GM19351 (cell line): ENCODE measurements around the gene PPM1J.
"Not testable (repeated sequence)": the region's sequence is repeated elsewhere in the genome, so short reads cannot be mapped to it uniquely, and the experiment has no call there.

Experiments used
- ATAC-seq: cut with Tn5 transposase; IDR thresholded peaks from one replicate; pipeline ENCODE4 v1.9.1; 2021; ENCODE audit warnings: mild to moderate bottlenecking, moderate library complexity; ENCODE audit not compliant: unreplicated experiment

PPM1J gene

DNA sequence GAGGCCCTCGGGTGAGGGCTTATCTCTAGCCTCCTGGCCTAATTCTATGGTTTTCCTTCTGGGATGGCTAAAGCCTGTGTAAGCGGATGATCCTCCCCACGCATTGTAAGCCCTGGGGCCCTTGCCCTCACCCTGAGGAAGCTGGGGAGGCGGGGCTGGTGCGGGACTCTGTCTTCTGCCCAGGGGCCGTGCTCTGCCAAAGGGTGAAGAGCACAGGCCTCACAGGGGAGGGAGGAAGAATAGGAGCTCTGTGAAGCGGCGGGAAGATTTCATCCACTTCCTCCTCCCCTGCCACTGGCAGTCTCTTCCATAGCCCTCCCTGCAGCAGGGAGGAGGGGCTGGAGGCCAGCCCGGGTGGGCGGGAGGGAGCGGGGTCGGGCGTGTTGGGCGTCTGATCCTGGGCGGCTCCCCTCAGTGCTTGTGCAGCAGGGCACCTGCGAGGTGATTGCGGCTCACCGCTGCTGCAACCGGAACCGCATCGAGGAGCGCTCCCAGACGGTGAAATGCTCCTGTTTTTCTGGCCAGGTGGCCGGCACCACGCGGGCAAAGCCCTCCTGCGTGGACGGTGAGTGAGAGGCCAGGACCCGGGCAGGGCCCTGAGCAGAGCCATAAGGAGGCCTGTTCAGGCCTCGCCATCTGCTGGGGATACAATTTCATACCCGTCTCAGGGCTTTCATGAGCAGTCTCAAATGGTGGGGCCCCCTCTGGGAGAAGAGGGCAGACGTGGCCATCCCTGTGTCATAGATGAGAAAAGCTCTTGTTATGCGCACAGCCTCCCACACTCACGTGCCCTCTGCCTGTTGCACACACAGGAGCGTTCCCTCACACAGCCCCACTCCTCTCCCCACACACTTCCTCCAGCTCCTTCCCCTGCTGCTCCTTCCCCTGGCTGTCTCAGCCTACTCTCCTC lies 7.7 kb upstream of the PPM1J start:
- no peak for ATAC-seq

GRCh38 chr1:112721966-112722524 lies 6.9 kb upstream of the PPM1J start:
- no peak for ATAC-seq

DNA sequence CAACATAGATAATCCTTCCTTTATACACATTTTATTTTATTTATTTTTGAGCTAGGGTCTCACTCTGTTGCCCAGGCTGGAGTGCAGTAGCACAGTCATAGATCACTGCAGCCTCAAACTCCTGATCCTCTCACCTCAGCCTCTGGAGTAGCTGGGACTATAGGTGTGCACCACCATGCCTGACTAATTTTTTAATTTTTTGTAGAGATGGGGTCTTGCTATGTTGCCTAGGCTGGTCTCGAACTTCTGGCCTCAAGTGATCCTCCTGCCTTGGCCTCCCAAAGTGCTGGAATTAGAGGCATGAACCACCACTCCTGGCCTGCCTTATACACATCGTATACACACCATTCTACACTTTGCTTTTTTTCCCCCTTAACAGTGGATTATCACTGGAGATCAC lies 6.2 kb upstream of the PPM1J start:
- ATAC-seq = not testable (repeated sequence)

DNA sequence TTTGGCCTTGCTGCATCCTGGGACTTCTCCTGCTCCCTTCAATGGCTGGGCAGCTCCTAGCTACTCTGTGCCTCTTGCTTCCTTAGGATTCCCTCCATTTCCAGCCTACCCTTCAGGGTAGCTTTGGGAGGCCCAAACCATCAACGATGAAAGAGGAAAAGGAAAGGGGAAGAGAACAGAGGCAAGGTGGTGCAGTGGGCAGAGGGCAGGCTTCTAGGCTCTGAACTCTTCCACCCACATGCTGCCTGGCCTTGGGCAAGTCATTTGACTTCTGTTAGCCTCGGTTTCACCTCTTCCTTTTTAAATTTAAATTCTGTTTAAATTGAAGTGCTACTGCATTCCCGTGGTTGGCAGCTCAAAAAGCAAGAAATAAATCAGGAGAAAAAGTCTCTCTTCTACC lies 5.7 kb upstream of the PPM1J start:
- ATAC-seq = no peak

- no peak for ATAC-seq
These were observed 4.6 kb upstream of the PPM1J start for GRCh38 chr1:112719706-112720105.

GRCh38 chr1:112718691-112719418 lies 3.7 kb upstream of the PPM1J start:
- ATAC-seq = no peak

DNA sequence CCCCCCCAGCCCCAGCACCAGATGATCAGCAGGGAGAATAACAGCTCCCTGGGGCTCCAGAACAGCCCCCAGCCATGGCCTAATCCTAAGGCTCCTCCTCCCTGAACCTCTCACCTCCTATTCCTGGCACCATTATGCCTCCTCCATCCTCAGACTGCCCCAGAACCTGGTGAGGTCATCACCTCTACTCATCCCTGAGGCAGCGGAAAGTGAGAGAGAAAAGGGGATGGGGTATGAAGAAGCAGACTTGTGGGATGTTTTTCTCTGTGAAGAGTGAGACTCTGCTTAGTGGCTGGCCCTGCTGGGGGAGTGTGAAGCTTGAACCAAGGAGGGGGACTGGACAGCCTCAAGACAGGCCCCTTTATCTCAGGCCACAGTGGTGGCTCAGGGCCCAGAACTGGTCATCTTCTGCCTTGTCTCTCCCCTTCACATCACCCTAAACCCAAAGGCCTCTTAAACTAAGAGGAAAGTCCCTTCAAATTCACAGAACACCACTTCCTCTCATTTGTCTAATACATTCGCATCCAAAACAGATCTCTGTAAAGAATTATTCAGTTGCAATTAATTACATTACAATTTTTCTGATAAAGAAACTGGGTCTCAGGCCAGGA lies 2.2 kb upstream of the PPM1J start:
- ATAC-seq = no peak

- peak; percentile 21 for ATAC-seq
These were observed 1.1 kb upstream of the PPM1J start for GRCh38 chr1:112716133-112716720.

DNA sequence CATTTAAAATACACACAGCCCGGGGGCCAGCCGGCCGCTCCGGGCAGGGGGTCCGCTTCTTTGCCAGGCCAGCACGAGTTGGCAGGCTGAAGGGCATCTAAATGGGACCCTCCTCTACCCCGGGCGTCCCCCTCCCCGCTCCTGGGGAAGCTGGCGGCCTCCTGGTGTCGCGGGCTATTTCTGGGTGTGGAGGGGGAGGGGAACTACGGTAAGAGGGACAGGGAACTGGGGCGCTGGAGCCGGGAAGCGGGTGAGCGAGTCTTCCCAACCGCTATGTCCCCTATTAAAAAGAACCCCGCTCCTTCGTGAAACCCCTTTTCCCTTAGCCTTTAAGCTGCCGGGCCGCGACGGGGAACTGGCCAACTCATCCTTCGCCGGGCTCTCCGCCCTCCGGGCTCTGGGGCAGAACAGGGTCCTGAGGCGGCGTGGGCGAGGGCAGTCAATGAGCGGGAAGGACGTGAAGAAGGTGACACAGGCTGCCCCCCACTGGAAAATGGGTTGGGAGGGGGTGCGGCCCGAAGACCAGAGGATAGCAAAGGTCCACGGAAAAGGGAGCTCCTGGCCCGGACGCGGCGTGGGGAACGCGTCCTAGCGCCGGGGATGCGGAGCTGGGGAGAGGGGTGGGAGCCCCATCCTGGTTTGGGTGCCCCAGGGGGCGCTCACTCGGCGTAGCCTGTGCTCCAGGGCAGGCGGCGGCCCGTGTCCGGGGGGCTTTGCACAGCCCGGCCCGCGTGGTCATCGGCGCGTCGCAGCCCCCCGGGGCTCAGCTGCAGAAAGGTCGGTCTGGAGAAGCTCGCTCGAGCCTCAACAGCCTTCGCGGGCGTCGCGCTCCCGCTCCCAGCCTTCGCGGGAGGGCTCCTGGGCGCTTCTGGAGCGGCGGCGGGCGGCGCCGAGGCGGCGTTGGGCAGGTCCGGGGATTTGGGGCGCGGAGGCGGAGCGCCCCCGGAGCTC lies 544 bp downstream of the PPM1J start:
- ATAC-seq = no peak

- no peak for ATAC-seq
These were observed 1.4 kb downstream of the PPM1J start for GRCh38 chr1:112713466-112714312.

DNA sequence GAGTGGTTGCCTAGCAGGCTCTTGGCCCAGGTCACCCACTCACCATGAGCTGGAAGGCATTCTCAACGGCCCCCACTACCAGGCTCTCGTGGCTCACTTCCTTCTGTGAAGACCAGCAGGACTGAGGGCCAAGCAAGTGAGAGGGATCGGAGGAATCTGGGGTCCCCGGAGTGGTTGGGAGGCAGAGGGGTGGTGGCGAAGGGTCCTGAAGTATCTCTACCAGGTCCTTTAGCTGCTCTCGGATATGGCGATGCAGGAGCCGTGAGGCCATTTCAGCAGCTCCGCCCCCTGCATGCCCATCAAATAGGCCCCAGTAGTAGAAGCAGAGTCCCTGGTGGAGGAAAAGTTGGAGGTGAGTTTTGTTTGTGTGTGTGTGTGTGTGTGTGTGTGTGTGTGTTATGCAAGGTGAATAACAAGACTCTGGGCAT lies 2.4 kb downstream of the PPM1J start:
- no peak for ATAC-seq

DNA sequence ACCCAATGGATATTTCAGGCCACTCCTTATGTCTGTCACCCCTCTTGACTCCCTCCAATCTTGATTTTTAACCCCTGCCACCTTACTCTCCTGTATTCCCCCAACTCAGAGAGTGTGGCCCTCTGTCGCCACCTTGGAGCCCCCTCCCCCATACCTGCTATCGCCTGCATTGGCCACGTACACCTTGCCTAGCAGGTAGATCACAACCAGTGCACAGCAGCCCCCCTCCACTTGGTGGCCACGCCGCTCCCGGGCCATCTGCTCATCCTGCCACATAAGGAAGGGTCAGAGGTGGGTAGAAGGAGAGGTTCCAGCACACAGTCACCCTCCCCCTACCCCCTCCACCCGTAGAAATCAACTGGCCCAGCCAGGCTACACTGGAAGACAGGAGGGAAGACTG lies 2.9 kb downstream of the PPM1J start:
- ATAC-seq = no peak

DNA sequence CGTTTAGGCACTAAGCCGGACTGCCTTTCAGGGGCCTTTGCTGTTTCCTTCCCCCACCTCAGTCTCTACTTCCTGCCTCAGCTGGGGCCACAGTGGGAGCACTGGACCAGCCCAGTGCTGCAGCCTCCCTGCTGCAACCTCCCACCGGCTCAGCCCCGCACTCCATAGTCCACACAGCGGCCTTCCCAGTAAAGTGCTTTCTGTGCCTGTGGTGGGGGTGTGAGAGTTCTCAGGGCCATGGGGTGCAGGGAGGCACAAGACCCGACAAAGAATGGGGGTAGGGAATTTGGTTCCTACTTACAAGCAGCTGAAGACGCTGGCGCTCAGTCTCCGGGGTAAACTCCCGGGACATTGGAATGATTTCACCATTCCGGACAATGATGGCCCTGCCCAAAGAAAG lies 3.5 kb downstream of the PPM1J start:
- no peak for ATAC-seq

DNA sequence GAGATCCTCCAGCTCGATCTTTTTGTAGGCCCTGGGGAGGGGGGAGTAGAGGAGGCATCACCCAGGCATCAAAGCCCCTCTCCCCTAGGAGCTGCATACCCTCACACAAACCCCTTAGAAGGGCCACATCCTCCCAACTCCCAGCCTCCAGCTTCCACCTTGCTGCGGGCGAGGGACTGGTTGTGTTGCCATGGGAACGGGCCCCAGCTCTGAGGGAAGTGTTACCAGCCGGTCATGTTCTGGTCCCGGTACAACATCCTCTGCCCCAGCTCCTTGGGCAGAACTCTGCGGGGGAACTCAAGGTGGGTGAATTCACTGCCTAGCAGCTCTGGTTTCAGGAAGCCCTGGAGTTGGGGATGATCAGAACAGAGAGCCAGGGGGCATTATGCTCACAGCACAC lies 4.1 kb downstream of the PPM1J start:
- ATAC-seq = no peak

DNA sequence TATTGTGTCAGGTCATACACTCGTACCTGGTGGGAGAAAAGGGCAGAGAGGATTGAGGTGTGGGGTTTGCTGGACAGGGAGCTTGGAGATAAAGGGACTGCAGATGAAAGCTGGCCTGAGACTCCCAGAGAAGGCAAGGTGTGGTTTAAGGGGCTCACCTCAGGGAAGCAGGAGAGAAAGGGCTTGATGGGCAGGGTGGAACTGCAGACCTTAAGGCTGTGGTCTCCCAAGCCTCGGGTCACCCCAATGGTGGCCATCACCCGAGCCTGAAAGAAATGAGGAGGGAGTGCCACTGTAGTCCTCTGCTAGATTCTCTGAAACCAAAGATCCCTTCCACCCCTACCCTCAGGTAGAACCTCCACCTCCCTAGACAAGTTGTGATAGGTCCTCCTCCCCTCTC lies 4.5 kb downstream of the PPM1J start:
- ATAC-seq = no peak

DNA sequence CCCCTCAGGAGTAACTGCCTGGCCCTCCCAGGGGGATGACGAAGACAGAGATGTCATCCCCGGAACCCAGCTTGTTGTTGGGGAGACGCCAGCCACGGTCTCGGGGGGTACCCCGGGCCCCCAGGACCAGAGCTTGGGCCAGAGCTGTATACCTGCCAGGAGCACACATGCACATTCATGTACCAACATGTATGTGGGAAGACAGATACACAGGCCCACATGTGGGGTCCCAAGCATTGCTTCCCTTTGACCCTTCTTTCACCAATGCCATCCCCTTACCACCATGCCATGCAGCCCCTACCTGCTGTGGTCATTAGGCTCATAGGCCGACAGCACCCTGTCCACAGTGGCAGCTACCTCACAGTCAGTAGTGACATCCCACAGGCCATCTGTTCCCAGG lies 5.0 kb downstream of the PPM1J start:
- no peak for ATAC-seq

DNA sequence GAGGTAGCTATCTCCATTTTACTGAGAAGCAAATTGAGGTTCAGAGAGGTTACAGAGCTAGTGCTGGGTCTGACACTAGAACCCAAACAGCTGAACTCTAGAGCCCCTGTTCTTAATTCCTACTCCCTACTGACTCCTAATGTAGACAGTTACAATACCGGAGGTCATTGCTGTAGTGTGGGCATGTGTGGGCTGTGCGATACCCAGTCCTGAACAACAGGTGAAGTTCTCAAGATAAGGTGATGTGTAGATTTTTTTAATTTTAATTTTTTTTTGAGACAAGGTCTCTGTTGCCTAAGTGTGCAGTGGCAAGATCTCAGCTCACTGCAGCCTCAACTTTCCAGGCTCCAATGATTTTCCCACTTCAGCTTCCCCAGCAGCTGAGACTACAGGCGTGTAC lies 6.6 kb downstream of the PPM1J start:
- no peak for ATAC-seq

DNA sequence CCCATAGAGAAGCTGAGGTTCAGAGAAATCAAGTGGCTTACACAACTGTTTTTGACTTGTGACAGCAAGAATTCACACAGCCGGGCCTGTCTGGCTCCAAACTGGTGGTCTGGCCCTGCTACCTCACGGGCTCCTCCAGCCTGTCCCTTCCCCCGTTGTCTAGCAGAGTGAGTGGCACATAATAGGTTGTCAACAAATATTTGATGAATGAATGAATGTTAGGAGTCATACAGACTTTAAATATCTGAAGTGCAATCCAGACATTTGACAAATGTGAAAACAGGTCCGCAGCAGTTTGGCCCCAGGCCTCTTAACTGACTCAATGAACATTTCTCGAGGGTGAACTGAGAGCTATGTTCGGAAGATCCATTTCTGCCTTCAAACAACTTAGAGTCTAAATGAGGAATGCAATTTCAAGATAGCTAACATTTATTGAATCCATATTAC lies 7.1 kb downstream of the PPM1J start:
- no peak for ATAC-seq
